ENCODE data around the gene ENAM.

Gene ENAM

DNA sequence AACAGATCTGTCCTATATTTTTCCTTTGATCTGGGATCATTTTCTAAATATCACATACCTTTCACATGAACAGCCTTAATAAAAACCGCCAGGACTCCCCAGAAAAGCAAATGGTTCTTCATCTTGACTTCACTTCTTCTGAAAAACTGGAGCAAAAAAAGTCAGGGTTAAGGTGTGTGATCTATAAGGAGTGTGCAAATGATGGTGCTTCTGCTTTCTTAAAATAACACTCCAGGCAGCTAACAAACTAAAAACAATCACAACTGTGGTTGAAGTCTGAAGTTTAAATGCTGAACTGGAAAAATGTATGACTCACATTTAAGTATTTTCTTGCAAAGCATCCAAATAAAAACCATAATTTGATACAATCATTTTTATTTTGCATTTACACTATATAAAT lies 37.8 kb downstream of the ENAM start, which contains the start of gene JCHAIN:
JCHAIN (minus strand) TSS at position 140 of the 400 bp plus-strand sequence; CDS start at position 122, 18 bp downstream.
- no peak for TF ChIP-seq ZC3H10 (CRISPR knock-in tag; IDR thresholded peaks at IDR 0.05)
- no peak for TF ChIP-seq GLIS3 (CRISPR knock-in tag; IDR thresholded peaks at IDR 0.05)
- no peak for TF ChIP-seq ZFP30 (CRISPR knock-in tag; IDR thresholded peaks at IDR 0.05)
- no peak for TF ChIP-seq SNAI2 (CRISPR knock-in tag; IDR thresholded peaks at IDR 0.05)
- no peak for TF ChIP-seq ZNF70 (CRISPR knock-in tag; IDR thresholded peaks at IDR 0.05)
- TF ChIP-seq ESRRG (CRISPR knock-in tag; IDR thresholded peaks at IDR 0.05): no peak
- TF ChIP-seq, protein P1, sequence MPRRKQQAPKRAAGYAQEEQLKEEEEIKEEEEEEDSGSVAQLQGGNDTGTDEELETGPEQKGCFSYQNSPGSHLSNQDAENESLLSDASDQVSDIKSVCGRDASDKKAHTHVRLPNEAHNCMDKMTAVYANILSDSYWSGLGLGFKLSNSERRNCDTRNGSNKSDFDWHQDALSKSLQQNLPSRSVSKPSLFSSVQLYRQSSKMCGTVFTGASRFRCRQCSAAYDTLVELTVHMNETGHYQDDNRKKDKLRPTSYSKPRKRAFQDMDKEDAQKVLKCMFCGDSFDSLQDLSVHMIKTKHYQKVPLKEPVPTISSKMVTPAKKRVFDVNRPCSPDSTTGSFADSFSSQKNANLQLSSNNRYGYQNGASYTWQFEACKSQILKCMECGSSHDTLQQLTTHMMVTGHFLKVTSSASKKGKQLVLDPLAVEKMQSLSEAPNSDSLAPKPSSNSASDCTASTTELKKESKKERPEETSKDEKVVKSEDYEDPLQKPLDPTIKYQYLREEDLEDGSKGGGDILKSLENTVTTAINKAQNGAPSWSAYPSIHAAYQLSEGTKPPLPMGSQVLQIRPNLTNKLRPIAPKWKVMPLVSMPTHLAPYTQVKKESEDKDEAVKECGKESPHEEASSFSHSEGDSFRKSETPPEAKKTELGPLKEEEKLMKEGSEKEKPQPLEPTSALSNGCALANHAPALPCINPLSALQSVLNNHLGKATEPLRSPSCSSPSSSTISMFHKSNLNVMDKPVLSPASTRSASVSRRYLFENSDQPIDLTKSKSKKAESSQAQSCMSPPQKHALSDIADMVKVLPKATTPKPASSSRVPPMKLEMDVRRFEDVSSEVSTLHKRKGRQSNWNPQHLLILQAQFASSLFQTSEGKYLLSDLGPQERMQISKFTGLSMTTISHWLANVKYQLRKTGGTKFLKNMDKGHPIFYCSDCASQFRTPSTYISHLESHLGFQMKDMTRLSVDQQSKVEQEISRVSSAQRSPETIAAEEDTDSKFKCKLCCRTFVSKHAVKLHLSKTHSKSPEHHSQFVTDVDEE (CRISPR knock-in tag; IDR thresholded peaks at IDR 0.05): no peak
- no peak for ATAC-seq

DNA sequence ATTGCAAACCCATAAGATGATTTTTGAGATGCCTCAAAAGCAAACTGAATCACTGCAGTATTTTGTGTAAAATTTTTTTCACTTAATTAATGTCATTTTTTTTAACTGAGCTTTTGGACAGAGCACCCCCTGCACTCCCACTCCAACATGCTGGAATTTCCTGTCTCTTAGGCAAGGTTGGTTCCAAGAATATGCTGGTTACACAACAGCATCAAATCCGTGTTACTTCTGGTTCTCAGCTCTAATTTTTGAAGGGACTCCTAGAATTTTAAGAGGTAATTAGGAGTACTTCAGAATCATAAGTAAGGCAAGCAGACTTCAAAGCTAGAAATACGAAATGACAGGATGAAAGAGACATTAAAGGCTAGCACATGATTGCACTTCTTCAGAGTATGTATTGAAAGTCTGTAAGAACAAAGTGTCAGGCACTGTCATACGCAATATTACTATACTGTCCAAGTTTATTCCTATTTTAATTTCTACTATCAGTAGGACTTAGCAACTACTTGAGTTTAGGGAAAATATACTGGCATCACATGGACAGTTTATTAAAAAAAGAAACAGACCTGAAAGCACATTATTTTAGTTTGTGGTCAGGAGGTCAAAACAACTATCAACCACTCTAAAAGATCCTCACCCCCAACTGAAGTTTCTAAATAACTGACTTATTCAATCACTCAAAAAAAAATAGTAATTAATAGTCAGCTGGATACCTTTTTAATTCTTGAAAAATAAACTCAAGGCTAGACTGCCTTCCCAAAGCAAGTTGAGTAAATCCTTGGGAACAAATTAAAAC lies 39.4 kb downstream of the ENAM start:
- no peak for ATAC-seq
- TF ChIP-seq, protein P2, sequence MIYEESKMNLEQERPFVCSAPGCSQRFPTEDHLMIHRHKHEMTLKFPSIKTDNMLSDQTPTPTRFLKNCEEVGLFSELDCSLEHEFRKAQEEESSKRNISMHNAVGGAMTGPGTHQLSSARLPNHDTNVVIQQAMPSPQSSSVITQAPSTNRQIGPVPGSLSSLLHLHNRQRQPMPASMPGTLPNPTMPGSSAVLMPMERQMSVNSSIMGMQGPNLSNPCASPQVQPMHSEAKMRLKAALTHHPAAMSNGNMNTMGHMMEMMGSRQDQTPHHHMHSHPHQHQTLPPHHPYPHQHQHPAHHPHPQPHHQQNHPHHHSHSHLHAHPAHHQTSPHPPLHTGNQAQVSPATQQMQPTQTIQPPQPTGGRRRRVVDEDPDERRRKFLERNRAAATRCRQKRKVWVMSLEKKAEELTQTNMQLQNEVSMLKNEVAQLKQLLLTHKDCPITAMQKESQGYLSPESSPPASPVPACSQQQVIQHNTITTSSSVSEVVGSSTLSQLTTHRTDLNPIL (CRISPR knock-in tag; IDR thresholded peaks at IDR 0.05; ENCODE audit: low read depth): no peak
- TF ChIP-seq ZC3H10 (CRISPR knock-in tag; IDR thresholded peaks at IDR 0.05): no peak
- no peak for TF ChIP-seq OSR1 (CRISPR knock-in tag; IDR thresholded peaks at IDR 0.05)
- no peak for TF ChIP-seq TOX (CRISPR knock-in tag; IDR thresholded peaks at IDR 0.05; ENCODE audit: borderline replicate concordance)
- TF ChIP-seq ZFP30 (CRISPR knock-in tag; IDR thresholded peaks at IDR 0.05): no peak
- TF ChIP-seq ZNF70 (CRISPR knock-in tag; IDR thresholded peaks at IDR 0.05): no peak
- TF ChIP-seq ZFP3 (CRISPR knock-in tag; IDR thresholded peaks at IDR 0.05): no peak
- TF ChIP-seq ARNTL (CRISPR knock-in tag; IDR thresholded peaks at IDR 0.05; ENCODE audit: borderline replicate concordance, low read depth): no peak
- TF ChIP-seq, protein P1 (CRISPR knock-in tag; IDR thresholded peaks at IDR 0.05): no peak
- TF ChIP-seq, protein P3, sequence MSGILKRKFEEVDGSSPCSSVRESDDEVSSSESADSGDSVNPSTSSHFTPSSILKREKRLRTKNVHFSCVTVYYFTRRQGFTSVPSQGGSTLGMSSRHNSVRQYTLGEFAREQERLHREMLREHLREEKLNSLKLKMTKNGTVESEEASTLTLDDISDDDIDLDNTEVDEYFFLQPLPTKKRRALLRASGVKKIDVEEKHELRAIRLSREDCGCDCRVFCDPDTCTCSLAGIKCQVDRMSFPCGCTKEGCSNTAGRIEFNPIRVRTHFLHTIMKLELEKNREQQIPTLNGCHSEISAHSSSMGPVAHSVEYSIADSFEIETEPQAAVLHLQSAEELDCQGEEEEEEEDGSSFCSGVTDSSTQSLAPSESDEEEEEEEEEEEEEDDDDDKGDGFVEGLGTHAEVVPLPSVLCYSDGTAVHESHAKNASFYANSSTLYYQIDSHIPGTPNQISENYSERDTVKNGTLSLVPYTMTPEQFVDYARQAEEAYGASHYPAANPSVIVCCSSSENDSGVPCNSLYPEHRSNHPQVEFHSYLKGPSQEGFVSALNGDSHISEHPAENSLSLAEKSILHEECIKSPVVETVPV (CRISPR knock-in tag; IDR thresholded peaks at IDR 0.05): no peak
- TF ChIP-seq, protein P4, sequence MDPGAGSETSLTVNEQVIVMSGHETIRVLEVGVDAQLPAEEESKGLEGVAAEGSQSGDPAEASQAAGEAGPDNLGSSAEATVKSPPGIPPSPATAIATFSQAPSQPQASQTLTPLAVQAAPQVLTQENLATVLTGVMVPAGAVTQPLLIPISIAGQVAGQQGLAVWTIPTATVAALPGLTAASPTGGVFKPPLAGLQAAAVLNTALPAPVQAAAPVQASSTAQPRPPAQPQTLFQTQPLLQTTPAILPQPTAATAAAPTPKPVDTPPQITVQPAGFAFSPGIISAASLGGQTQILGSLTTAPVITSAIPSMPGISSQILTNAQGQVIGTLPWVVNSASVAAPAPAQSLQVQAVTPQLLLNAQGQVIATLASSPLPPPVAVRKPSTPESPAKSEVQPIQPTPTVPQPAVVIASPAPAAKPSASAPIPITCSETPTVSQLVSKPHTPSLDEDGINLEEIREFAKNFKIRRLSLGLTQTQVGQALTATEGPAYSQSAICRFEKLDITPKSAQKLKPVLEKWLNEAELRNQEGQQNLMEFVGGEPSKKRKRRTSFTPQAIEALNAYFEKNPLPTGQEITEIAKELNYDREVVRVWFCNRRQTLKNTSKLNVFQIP (CRISPR knock-in tag; IDR thresholded peaks at IDR 0.05; ENCODE audit: borderline replicate concordance, low read depth): no peak
- no peak for TF ChIP-seq PPARA (CRISPR knock-in tag; IDR thresholded peaks at IDR 0.05; ENCODE audit: borderline replicate concordance)
- no peak for TF ChIP-seq TCF4 (CRISPR knock-in tag; IDR thresholded peaks at IDR 0.05; ENCODE audit: borderline replicate concordance)
- TF ChIP-seq ESRRG (CRISPR knock-in tag; IDR thresholded peaks at IDR 0.05): no peak
- TF ChIP-seq ZNF565 (CRISPR knock-in tag; conservative IDR thresholded peaks at IDR 0.05; ENCODE audit: low read depth): no peak

DNA sequence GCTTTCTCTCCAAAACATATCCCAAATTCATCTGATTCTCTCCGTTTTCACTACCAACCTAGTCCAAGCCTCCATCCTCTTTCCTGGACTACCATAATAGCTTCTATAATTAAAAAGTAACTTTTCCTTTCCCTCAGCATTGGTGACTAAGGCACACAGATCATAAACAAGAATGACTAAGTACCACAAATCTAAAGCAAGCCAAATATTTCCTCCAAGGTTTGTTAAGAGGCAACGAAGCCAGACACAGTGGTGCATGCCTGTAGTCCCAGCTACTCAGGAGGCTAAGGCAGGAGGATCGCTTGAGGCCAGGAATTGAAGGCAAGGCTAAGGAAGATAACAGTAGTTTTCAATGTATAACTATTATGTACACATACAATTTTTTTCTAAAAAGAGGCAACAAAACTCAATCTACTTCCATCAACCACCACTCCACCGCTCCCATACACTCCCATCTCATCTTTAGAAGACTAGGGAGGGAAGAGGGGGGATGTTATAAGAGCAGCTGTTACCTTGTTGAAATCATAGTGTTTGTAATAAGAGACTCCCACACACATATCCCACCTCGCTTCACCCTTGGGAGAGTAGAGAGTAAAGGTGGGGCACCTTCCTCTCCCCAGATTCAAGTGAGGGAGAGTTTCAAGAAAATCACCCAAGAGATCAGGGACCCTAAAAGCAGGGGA lies 41.9 kb downstream of the ENAM start:
- TF ChIP-seq BACH2 (CRISPR knock-in tag; IDR thresholded peaks at IDR 0.05; ENCODE audit: borderline replicate concordance) (no peak), ZNF70 (CRISPR knock-in tag; IDR thresholded peaks at IDR 0.05) (no peak), ISL1 (CRISPR knock-in tag; IDR thresholded peaks at IDR 0.05) (no peak), CSDC2 (CRISPR knock-in tag; IDR thresholded peaks at IDR 0.05) (no peak), OSR1 (CRISPR knock-in tag; IDR thresholded peaks at IDR 0.05) (no peak)
- TF ChIP-seq, protein P1 (CRISPR knock-in tag; IDR thresholded peaks at IDR 0.05): no peak
- TF ChIP-seq, protein P4 (CRISPR knock-in tag; IDR thresholded peaks at IDR 0.05; ENCODE audit: borderline replicate concordance, low read depth): no peak

More for the DNA sequence above, 41.9 kb downstream of the ENAM start:
- no peak for ATAC-seq

All from SK-N-SH treated with all-trans-retinoic acid at 6 μM for 48 hours (cell line).